Right lung (tissue), 5 donors: ENCODE results near the gene SULT1A4. TPM values are rescaled to one million over a fixed set of nuclear protein-coding genes. Genes with fewer than 3 reads are reported as not detected.

Experiments used
- polyA plus RNA-seq, 5 donors: library from polyadenylated mRNA; unstranded; fragments of 120-200 nt; gene quantifications; one replicate each; pipeline versions ENCODE4 v1.2.1 to v1.2.3, GENCODE V29; 2013; ENCODE audit warnings: inconsistent platforms in 1 of 5, low replicate concordance in 1 of 5; ENCODE audit not compliant: insufficient read length in 5 of 5, insufficient read depth in 1 of 5

The SULT1A4 gene
- polyA plus RNA-seq, 5 donors, result 25.5 to 38.9 (median 35.2) TPM

Other genes with a start within 250 kb of the SULT1A4 start
- gene NPIPB11, start 53.2 kb upstream of the SULT1A4 start, polyA plus RNA-seq, result 1 to 10 TPM; 2.2 to 5.8 (median 3.6) TPM
- 1 to 10 TPM; 4.5 to 8.5 (median 5.4) TPM for gene BOLA2, start 5.6 kb upstream of the SULT1A4 start, polyA plus RNA-seq
- 10 to 100 TPM in 1 of 5 donors, 1 to 10 TPM in 4; 8.8 to 13.0 (median 9.2) TPM for gene SLX1B, start 5.4 kb upstream of the SULT1A4 start, polyA plus RNA-seq
- gene NPIPB12, start 46.5 kb downstream of the SULT1A4 start, polyA plus RNA-seq, result 10 to 100 TPM; 46.4 to 94.5 (median 55.4) TPM
- gene SPN, start 203.3 kb downstream of the SULT1A4 start, polyA plus RNA-seq, result 1 to 10 TPM; 1.9 to 2.9 (median 2.3) TPM
- 10 to 100 TPM; 41.9 to 70.9 (median 51.6) TPM for gene QPRT, start 219.3 kb downstream of the SULT1A4 start, polyA plus RNA-seq